Osteocyte (in vitro differentiated cells): ENCODE results near the gene PRRT2. TPM values are rescaled to one million over a fixed set of nuclear protein-coding genes. Genes with fewer than 3 reads are reported as not detected.
A peak's percentile ranks its signal among the peaks of the same experiment; 100 is the strongest.

Source experiments
- DNase-seq: peaks from one replicate; pipeline ENCODE4 v3.0.0; 2021; ENCODE audit warnings: mixed read lengths; ENCODE audit not compliant: unreplicated experiment; ENCODE audit errors: extremely low spot score
- H3K27ac Mint-ChIP-seq: one replicate; pipeline ENCODE4 v1.8.0; 2021; ENCODE audit warnings: mild to moderate bottlenecking, mixed read lengths; ENCODE audit not compliant: unreplicated experiment
- H3K27me3 Mint-ChIP-seq: one replicate; pipeline ENCODE4 v1.8.0; 2021; ENCODE audit warnings: mixed read lengths; ENCODE audit not compliant: unreplicated experiment
- H3K36me3 Mint-ChIP-seq: one replicate; pipeline ENCODE4 v1.8.0; 2021; ENCODE audit warnings: mixed read lengths; ENCODE audit not compliant: unreplicated experiment
- H3K4me1 Mint-ChIP-seq: one replicate; pipeline ENCODE4 v1.8.0; 2021; ENCODE audit warnings: mixed read lengths; ENCODE audit not compliant: unreplicated experiment
- H3K4me3 Mint-ChIP-seq: one replicate; pipeline ENCODE4 v1.8.0; 2021; ENCODE audit warnings: mild to moderate bottlenecking, moderate library complexity, mixed read lengths; ENCODE audit not compliant: unreplicated experiment
- H3K9me3 Mint-ChIP-seq: one replicate; pipeline ENCODE4 v1.8.0; 2021; ENCODE audit warnings: mixed read lengths; ENCODE audit not compliant: unreplicated experiment
- total RNA-seq: library from RNA; stranded (reverse); gene quantifications from 2 replicates; pipeline ENCODE4 v1.2.1, GENCODE V29; 2021
- TF ChIP-seq, protein P1 (sequence below): fragments of 200-600 bp; sonication (generic); IDR thresholded peaks from 2 replicates; pipeline ENCODE4 v1.5.0; 2021; ENCODE audit warnings: antibody characterized with exemption, mild to moderate bottlenecking, moderate library complexity

Gene PRRT2
- total RNA-seq, 1 donor from 2014 or later, result 13.4 TPM

DNA sequence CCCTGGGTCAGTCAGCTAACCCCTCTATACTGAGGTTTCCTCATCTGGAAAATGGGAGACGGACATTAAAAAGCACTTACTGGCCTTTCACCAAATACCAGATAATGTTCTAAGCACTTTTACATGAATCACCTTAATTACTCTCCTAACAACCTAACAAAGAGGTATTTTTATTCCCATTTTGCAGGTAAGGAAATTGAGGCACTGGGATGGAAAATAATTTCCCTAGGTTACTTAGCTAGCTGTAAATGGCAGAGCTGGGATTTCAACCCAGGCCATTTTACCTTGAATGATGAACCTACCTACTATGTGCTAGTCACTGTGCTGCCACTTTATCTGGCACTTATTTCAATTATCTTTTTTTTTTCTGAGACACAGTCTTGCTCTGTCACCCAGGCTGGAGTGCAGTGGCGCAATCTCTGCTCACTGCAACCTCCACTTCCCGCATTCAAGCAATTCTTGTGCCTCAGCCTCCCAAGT is 17.7 kb upstream of the PRRT2 start:
- no peak overlapping the region for H3K27ac Mint-ChIP-seq
- peaks cover 5% of the 10 kb centered on the region for H3K36me3 Mint-ChIP-seq
- no peaks in the 10 kb centered on the region for H3K27me3 Mint-ChIP-seq
- TF ChIP-seq, protein P1, sequence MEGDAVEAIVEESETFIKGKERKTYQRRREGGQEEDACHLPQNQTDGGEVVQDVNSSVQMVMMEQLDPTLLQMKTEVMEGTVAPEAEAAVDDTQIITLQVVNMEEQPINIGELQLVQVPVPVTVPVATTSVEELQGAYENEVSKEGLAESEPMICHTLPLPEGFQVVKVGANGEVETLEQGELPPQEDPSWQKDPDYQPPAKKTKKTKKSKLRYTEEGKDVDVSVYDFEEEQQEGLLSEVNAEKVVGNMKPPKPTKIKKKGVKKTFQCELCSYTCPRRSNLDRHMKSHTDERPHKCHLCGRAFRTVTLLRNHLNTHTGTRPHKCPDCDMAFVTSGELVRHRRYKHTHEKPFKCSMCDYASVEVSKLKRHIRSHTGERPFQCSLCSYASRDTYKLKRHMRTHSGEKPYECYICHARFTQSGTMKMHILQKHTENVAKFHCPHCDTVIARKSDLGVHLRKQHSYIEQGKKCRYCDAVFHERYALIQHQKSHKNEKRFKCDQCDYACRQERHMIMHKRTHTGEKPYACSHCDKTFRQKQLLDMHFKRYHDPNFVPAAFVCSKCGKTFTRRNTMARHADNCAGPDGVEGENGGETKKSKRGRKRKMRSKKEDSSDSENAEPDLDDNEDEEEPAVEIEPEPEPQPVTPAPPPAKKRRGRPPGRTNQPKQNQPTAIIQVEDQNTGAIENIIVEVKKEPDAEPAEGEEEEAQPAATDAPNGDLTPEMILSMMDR, result no peak
- no peak for DNase-seq
- H3K4me1 Mint-ChIP-seq, result peaks cover 28% of the 10 kb centered on the region
- H3K4me3 Mint-ChIP-seq, result no peak overlapping the region
- H3K9me3 Mint-ChIP-seq, result no peaks in the 10 kb centered on the region

DNA sequence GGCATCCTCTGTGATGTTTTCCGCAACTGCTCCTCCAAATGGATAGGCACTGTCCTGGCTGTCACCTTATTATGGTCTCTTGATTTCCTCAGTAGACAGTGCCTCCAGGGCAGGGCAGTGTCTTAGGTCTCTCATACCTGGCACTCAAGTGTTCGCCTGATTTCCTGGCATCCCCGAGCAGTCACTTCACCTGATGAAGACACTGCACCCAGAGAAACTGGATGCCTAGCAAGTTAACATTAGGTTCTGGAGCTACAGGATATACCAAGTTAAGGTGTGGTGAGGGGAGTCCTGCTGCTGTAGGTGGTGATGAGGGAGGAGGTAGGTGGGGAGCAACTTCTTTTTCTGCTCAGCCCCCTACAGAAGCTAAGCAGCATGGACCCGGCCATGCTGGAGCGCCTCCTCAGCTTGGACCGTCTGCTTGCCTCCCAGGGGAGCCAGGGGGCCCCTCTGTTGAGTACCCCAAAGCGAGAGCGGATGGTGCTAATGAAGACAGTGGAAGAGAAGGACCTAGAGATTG is 9.5 kb upstream of the PRRT2 start:
- peaks cover 10% of the 10 kb centered on the region for H3K4me1 Mint-ChIP-seq
- H3K27ac Mint-ChIP-seq, result no peak overlapping the region
- no peak for DNase-seq
- no peaks in the 10 kb centered on the region for H3K36me3 Mint-ChIP-seq
- H3K4me3 Mint-ChIP-seq, result no peak overlapping the region
- H3K9me3 Mint-ChIP-seq, result no peaks in the 10 kb centered on the region
- TF ChIP-seq, protein P1, result no peak
- H3K27me3 Mint-ChIP-seq, result no peaks in the 10 kb centered on the region

DNA sequence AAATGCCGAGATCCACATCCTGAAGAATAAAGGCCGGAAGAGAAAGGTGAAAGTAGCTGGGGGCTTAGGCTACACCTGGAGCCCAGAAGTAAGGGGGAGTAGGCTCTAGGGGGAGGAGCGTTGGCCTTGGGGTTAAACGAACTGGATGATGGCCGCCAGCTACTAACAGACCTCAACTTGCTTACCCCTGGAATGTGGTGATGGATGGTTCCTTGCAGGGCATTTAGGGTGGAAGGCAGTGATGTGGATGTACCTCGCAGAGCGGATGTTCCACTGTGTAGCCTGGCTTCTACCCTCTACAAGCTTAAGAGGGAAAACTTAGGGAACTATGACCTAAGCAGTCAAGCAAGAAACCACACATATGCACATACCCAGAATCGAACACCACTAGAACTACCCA is 8.0 kb upstream of the PRRT2 start:
- Mint-ChIP-seq H3K27me3 (no peaks in the 10 kb centered on the region), H3K9me3 (no peaks in the 10 kb centered on the region), H3K36me3 (no peaks in the 10 kb centered on the region), H3K4me1 (peaks cover 25% of the 10 kb centered on the region), H3K4me3 (peak overlapping the region; percentile 100), H3K27ac (peak overlapping the region; percentile 100)
- TF ChIP-seq, protein P1, result no peak
- DNase-seq, result no peak

DNA sequence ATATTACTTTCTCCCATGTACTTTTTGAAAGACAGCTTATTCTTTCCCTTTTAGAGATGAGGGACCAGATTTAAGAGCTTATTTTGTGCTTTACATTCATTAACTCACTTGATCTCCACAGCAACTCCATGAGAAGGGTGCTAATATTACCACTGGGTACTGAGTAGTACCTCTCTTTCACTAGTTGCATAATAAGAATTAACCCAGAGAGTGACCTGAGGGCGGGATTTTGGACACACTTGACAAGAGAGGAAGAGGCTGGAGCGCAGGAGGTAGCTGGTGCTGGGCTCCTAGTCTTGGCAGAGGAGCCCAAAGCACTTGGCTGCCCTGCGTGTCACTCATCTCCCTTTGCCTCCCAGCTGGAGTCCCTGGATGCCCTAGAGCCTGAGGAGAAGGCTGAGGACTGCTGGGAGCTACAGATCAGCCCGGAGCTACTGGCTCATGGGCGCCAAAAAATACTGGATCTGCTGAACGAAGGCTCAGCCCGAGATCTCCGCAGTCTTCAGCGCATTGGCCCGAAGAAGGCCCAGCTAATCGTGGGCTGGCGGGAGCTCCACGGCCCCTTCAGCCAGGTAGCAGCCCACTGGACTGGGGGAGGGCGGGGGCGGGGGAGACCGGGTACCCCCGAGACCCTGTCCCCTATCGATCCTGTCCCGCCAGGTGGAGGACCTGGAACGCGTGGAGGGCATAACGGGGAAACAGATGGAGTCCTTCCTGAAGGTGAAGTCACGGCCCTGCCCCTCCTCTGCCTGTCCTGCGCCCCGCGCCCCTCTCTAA is 7.3 kb upstream of the PRRT2 start:
- Mint-ChIP-seq H3K9me3 (no peaks in the 10 kb centered on the region), H3K27me3 (no peaks in the 10 kb centered on the region), H3K4me1 (peaks cover 27% of the 10 kb centered on the region), H3K4me3 (peak overlapping the region; percentile 100), H3K27ac (peak overlapping the region; percentile 100), H3K36me3 (no peaks in the 10 kb centered on the region)
- no peak for DNase-seq
- TF ChIP-seq, protein P1, result no peak
